PC-9 (cell line): ENCODE results near the gene ZBED3. TPM values are rescaled to one million over a fixed set of nuclear protein-coding genes. Genes with fewer than 3 reads are reported as not detected.
"Not testable (repeated sequence)": the region's sequence is repeated elsewhere in the genome, so short reads cannot be mapped to it uniquely, and the experiment has no call there.

Source experiments
- BruUV-seq: library from RNA; stranded (reverse); fragments of 400-500 nt; replicated peaks from 2 replicates; lab custom pipeline; 2021; lab: Mats Ljungman, UMichigan
- CTCF ChIA-PET: fragments of 300-600 bp; sonication (Branson Sonifier 250); formaldehyde crosslinking; loops from one replicate; lab custom pipeline; 2022; ENCODE audit warnings: antibody characterized with exemption; lab: Charles Lee
- POLR2A ChIA-PET: fragments of 300-600 bp; sonication (Branson Sonifier 250); formaldehyde crosslinking; loops from one replicate; lab custom pipeline; 2022; ENCODE audit warnings: antibody characterized with exemption; ENCODE audit not compliant: unreplicated experiment; lab: Charles Lee
- DNase-seq, 2 experiments: peaks; one replicate each; pipeline versions ENCODE4 v3.0.0 to v3.0.0-alpha.2; 2015 to 2022; ENCODE audit warnings: mixed read lengths in 1 of 2
- H2AFZ ChIP-seq: fragments of 200-600 bp; sonication (generic); 2 replicates; pipeline ENCODE4 v1.8.1; 2017; ENCODE audit warnings: antibody characterized with exemption
- H3F3A ChIP-seq: fragments of 200-600 bp; sonication (generic); 2 replicates; pipeline ENCODE4 v1.8.1; 2017; ENCODE audit warnings: antibody characterized with exemption, mild to moderate bottlenecking, low read depth; ENCODE audit not compliant: insufficient read depth
- H3K27ac ChIP-seq: fragments of 200-600 bp; sonication (generic); 2 replicates; pipeline ENCODE4 v1.6.1; 2016; ENCODE audit warnings: mixed run types
- H3K27me3 ChIP-seq: fragments of 200-600 bp; sonication (generic); 2 replicates; pipeline ENCODE4 v1.6.1; 2016; ENCODE audit warnings: low read depth, mixed run types; ENCODE audit not compliant: insufficient read depth
- H3K36me3 ChIP-seq: fragments of 200-600 bp; sonication (generic); 2 replicates; pipeline ENCODE4 v1.6.1; 2016; ENCODE audit warnings: low read depth, mixed run types
- H3K4me1 ChIP-seq: fragments of 200-600 bp; sonication (generic); replicated peaks from 2 replicates; pipeline ENCODE4 v1.6.1; 2016; ENCODE audit warnings: mixed run types; ENCODE audit not compliant: insufficient read depth
- H3K4me2 ChIP-seq: fragments of 200-600 bp; sonication (generic); 2 replicates; pipeline ENCODE4 v1.6.1; 2017; ENCODE audit warnings: mixed run types
- H3K4me3 ChIP-seq: fragments of 200-600 bp; sonication (generic); 2 replicates; pipeline ENCODE4 v1.6.1; 2016; ENCODE audit warnings: mixed run types
- H3K79me2 ChIP-seq: fragments of 200-600 bp; sonication (generic); 2 replicates; pipeline ENCODE4 v1.6.1; 2017; ENCODE audit warnings: low read depth, mixed run types
- H3K9me2 ChIP-seq: fragments of 200-600 bp; sonication (generic); 2 replicates; pipeline ENCODE4 v1.8.1; 2017; ENCODE audit warnings: mild to moderate bottlenecking; ENCODE audit not compliant: insufficient read depth
- H3K9me3 ChIP-seq: fragments of 200-600 bp; sonication (generic); 2 replicates; pipeline ENCODE4 v1.8.1; 2016; ENCODE audit warnings: low read depth; ENCODE audit not compliant: insufficient read depth
- H4K20me1 ChIP-seq: fragments of 200-600 bp; sonication (generic); 2 replicates; pipeline ENCODE4 v1.8.1; 2017; ENCODE audit not compliant: insufficient read depth
- EZH2 ChIP-seq: fragments of 200-600 bp; sonication (generic); IDR thresholded peaks from 2 replicates; pipeline ENCODE4 v1.8.0; 2017; ENCODE audit warnings: antibody characterized with exemption, low read depth
- intact Hi-C: fragments of 100-400 bp; cut with micrococcal nuclease; formaldehyde crosslinking; loops from one replicate; pipeline ENCODE4 v1.10.0; 2022; ENCODE audit not compliant: unreplicated experiment
- total RNA-seq: library from RNA; stranded (reverse); gene quantifications from 2 replicates; pipeline ENCODE4 v1.2.3, GENCODE V29; 2021
- TF ChIP-seq, protein P1 (sequence below): fragments of 200-600 bp; sonication (generic); conservative IDR thresholded peaks from 2 replicates; pipeline ENCODE4 v1.6.1; 2017; ENCODE audit warnings: mixed run types, antibody characterized with exemption, mild to moderate bottlenecking, moderate library complexity

ZBED3 gene
- total RNA-seq, 1 experiment from 2014 or later = 6.1 TPM

- no peak overlapping the region for H2AFZ ChIP-seq
- intact Hi-C loops = no loop called here
- no peaks in the 10 kb centered on the region for H3K79me2 ChIP-seq
- POLR2A ChIA-PET = no interaction called here
- DNase-seq = no peak
- H3K9me2 ChIP-seq = no peaks in the 10 kb centered on the region
- no peak overlapping the region for H3K4me3 ChIP-seq
- no peaks in the 10 kb centered on the region for H3K4me1 ChIP-seq
- CTCF ChIA-PET = no interaction called here
- no peaks in the 10 kb centered on the region for H4K20me1 ChIP-seq
- TF ChIP-seq, protein P1, sequence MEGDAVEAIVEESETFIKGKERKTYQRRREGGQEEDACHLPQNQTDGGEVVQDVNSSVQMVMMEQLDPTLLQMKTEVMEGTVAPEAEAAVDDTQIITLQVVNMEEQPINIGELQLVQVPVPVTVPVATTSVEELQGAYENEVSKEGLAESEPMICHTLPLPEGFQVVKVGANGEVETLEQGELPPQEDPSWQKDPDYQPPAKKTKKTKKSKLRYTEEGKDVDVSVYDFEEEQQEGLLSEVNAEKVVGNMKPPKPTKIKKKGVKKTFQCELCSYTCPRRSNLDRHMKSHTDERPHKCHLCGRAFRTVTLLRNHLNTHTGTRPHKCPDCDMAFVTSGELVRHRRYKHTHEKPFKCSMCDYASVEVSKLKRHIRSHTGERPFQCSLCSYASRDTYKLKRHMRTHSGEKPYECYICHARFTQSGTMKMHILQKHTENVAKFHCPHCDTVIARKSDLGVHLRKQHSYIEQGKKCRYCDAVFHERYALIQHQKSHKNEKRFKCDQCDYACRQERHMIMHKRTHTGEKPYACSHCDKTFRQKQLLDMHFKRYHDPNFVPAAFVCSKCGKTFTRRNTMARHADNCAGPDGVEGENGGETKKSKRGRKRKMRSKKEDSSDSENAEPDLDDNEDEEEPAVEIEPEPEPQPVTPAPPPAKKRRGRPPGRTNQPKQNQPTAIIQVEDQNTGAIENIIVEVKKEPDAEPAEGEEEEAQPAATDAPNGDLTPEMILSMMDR = no peak
- TF ChIP-seq EZH2 = no peak
- H3K4me2 ChIP-seq = no peak overlapping the region
- H3K27me3 ChIP-seq = no peaks in the 10 kb centered on the region
- no peaks in the 10 kb centered on the region for H3F3A ChIP-seq
- BruUV-seq = no TSS peak
- H3K27ac ChIP-seq = no peak overlapping the region
- H3K36me3 ChIP-seq = no peaks in the 10 kb centered on the region
- H3K9me3 ChIP-seq = peaks cover 6% of the 10 kb centered on the region; the same call in 1 of the 2 replicates
Observed at GRCh38 chr5:77117161-77117560, 30.1 kb upstream of the ZBED3 start.

DNA sequence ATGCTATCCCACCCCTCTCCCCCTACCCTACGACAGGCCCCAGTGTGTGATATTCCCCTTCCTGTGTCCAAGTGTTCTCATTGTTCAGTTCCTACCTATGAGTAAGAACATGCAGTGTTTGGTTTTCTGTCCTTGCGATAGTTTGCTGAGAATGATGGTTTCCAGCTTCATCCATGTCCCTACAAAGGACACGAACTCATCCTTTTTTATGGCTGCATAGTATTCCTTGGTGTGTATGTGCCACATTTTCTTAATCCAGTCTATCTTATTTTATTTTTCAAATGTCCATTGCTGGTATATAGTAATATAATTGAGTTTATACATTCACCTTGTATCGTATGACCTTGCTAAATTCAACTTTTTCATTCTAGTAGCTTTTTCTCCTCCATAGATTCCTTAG is 19.9 kb upstream of the ZBED3 start:
- H3K79me2 ChIP-seq, H3K4me2 ChIP-seq, H3K4me3 ChIP-seq, intact Hi-C loops, H3K27me3 ChIP-seq, H4K20me1 ChIP-seq, POLR2A ChIA-PET, H3K9me2 ChIP-seq, H3F3A ChIP-seq, H2AFZ ChIP-seq, H3K27ac ChIP-seq, CTCF ChIA-PET, H3K4me1 ChIP-seq, H3K9me3 ChIP-seq, BruUV-seq, H3K36me3 ChIP-seq, DNase-seq: not testable (repeated sequence)

DNA sequence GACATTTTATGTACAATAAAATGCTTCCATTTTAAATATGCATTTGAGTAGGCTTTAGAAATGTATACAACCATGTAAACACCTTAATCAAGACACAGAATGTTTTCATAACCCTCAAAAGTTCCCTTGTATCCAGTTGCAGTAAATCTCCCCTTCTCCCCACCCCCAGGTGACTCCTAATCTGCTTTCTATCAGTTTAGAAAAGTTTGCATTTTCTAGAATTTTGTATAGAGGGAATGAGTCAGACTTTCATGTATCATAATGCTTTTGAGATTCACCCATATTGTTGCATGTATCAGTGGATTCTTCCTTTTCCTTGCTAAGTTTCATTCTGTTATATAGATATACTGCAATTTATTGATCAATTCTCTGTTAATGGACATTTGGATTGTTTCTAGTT is 17.7 kb upstream of the ZBED3 start:
- Histone ChIP-seq H3K36me3 (no peaks in the 10 kb centered on the region), H3K9me3 (no peaks in the 10 kb centered on the region; the same call in 1 of the 2 replicates), H4K20me1 (no peaks in the 10 kb centered on the region), H3K4me3 (no peak overlapping the region), H3K27me3 (no peaks in the 10 kb centered on the region), H3K4me2 (no peak overlapping the region), H3F3A (no peaks in the 10 kb centered on the region), H3K4me1 (no peaks in the 10 kb centered on the region), H3K79me2 (no peaks in the 10 kb centered on the region), H3K27ac (no peak overlapping the region), H2AFZ (no peak overlapping the region), H3K9me2 (no peaks in the 10 kb centered on the region)
- TF ChIP-seq, protein P1 = no peak
- no peak for TF ChIP-seq EZH2
- ChIA-PET CTCF (no interaction called here), POLR2A (no interaction called here)
- no peak for DNase-seq
- no TSS peak for BruUV-seq
- intact Hi-C loops = no loop called here

DNA sequence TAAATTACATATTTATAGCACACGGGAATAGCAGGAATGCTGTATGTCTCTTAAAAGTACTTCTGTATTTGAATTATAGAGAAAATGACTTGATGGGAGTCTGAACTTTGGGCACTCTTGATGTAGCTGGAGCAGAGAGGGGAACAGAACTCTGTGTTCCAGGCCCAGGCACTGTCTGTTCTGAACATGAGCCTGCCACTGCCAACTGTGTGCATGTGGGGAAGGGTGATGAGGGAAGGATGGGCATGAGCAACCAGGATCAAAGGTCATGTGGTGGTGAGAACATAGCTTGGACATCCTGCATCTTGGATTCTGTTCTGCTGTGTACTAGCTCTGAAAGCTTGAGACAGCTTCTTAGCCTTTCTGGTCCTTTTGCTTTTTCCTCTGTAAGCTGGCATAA is 16.4 kb upstream of the ZBED3 start:
- CTCF ChIA-PET = no interaction called here
- POLR2A ChIA-PET = no interaction called here

More for the DNA sequence above, 16.4 kb upstream of the ZBED3 start:
- no peaks in the 10 kb centered on the region for H3K4me1 ChIP-seq
- DNase-seq = no peak
- H3K9me2 ChIP-seq = no peaks in the 10 kb centered on the region
- H3K4me3 ChIP-seq = no peak overlapping the region
- H2AFZ ChIP-seq = no peak overlapping the region
- TF ChIP-seq, protein P1 = no peak
- no peak for TF ChIP-seq EZH2
- intact Hi-C loops = no loop called here
- no peaks in the 10 kb centered on the region for H3K79me2 ChIP-seq
- no peak overlapping the region for H3K4me2 ChIP-seq
- no TSS peak for BruUV-seq
- H3K9me3 ChIP-seq = no peaks in the 10 kb centered on the region; the same call in 1 of the 2 replicates
- H3K27me3 ChIP-seq = no peaks in the 10 kb centered on the region
- no peaks in the 10 kb centered on the region for H3K36me3 ChIP-seq
- H3F3A ChIP-seq = no peaks in the 10 kb centered on the region
- H3K27ac ChIP-seq = no peak overlapping the region
- H4K20me1 ChIP-seq = no peaks in the 10 kb centered on the region
